Activated T-helper 2 cell treated with anti-CD3 and anti-CD28 coated beads, Interferon-gamma antibody, Interleukin-2, Interleukin-4, amounts not matched to agents 10 μg/mL and 5 μg/mL and 100 μg/mL, durations not matched to agents 14 hours and 24 hours and 36 hours (primary cell): ENCODE data around the gene FGA. TPM values are rescaled to one million over a fixed set of nuclear protein-coding genes. Genes with fewer than 3 reads are reported as not detected.

Experiments
- DNase-seq: peaks from one replicate; pipeline ENCODE4 v3.0.0; 2021; ENCODE audit warnings: low spot score
- H3K27ac Mint-ChIP-seq: one replicate; pipeline ENCODE4 v1.8.0; 2021; ENCODE audit warnings: mixed read lengths
- H3K27me3 Mint-ChIP-seq: one replicate; pipeline ENCODE4 v1.8.0; 2021; ENCODE audit warnings: low read depth, mixed read lengths
- H3K36me3 Mint-ChIP-seq: one replicate; pipeline ENCODE4 v1.8.0; 2021; ENCODE audit warnings: low read depth, mixed read lengths
- H3K4me1 Mint-ChIP-seq: one replicate; pipeline ENCODE4 v1.8.0; 2021; ENCODE audit warnings: low read depth, mixed read lengths
- H3K4me3 Mint-ChIP-seq: one replicate; pipeline ENCODE4 v1.8.0; 2021; ENCODE audit warnings: low read depth, mild to moderate bottlenecking, moderate library complexity, mixed read lengths
- H3K9me3 Mint-ChIP-seq: one replicate; pipeline ENCODE4 v1.8.0; 2021; ENCODE audit warnings: mixed read lengths
- intact Hi-C: fragments of 100-400 bp; cut with micrococcal nuclease; formaldehyde crosslinking; loops from one replicate; pipeline ENCODE4 v1.15.1; 2023
- total RNA-seq: library from RNA; stranded (reverse); gene quantifications from 2 replicates; pipeline ENCODE4 v1.2.3, GENCODE V29; 2022

FGA gene
- total RNA-seq, 1 donor from 2014 or later: not detected

- intact Hi-C loops: loop anchor here (10.0 kb wide), 1 partner anchor 281 kb away; no protein-coding TSS in a partner anchor
- H3K27me3 Mint-ChIP-seq: peaks cover 11% of the 10 kb centered on the region
- no peaks in the 10 kb centered on the region for H3K9me3 Mint-ChIP-seq
- DNase-seq: no peak
- peaks cover 8% of the 10 kb centered on the region for H3K4me1 Mint-ChIP-seq
- H3K36me3 Mint-ChIP-seq: no peaks in the 10 kb centered on the region
- no peak overlapping the region for H3K4me3 Mint-ChIP-seq
- no peak overlapping the region for H3K27ac Mint-ChIP-seq
These were observed 25.7 kb upstream of the FGA start for GRCh38 chr4:154616287-154616686.

GRCh38 chr4:154615211-154615610, 24.7 kb upstream of the FGA start:
- intact Hi-C loops: loop anchor here (10.0 kb wide), 1 partner anchor 280 kb away; no protein-coding TSS in a partner anchor
- H3K36me3 Mint-ChIP-seq: no peaks in the 10 kb centered on the region
- no peak overlapping the region for H3K27ac Mint-ChIP-seq
- no peaks in the 10 kb centered on the region for H3K9me3 Mint-ChIP-seq
- H3K4me3 Mint-ChIP-seq: no peak overlapping the region
- H3K4me1 Mint-ChIP-seq: peaks cover 8% of the 10 kb centered on the region
- DNase-seq: no peak
- peaks cover 17% of the 10 kb centered on the region for H3K27me3 Mint-ChIP-seq

- Mint-ChIP-seq H3K9me3 (no peaks in the 10 kb centered on the region), H3K27ac (no peak overlapping the region), H3K27me3 (peaks cover 20% of the 10 kb centered on the region), H3K4me1 (peaks cover 8% of the 10 kb centered on the region), H3K4me3 (no peak overlapping the region), H3K36me3 (no peaks in the 10 kb centered on the region)
- intact Hi-C loops: loop anchor here (10.0 kb wide), 1 partner anchor 280 kb away; no protein-coding TSS in a partner anchor
- DNase-seq: no peak
These were observed 23.8 kb upstream of the FGA start for GRCh38 chr4:154614306-154614705.

GRCh38 chr4:154612472-154613414, 22.2 kb upstream of the FGA start, which contains the start of gene FGG:
Gene FGG, minus strand, starts transcription at chr4:154612656. Its CDS starts 47 bp downstream, at chr4:154612609.
- Mint-ChIP-seq H3K27ac (no peak within 1 kb of the TSS), H3K4me1 (peaks cover 8% of the 10 kb centered on the region), H3K27me3 (peaks cover 27% of the 10 kb centered on the region), H3K9me3 (no peaks in the 10 kb centered on the region), H3K4me3 (no peak within 1 kb of the TSS), H3K36me3 (no peaks in the 10 kb centered on the region)
- DNase-seq: no peak
- intact Hi-C loops: loop anchor here (10.0 kb wide), 1 partner anchor 278 kb away; no protein-coding TSS in a partner anchor

- intact Hi-C loops: loop anchor here (10.0 kb wide), 1 partner anchor 277 kb away; no protein-coding TSS in a partner anchor
- Mint-ChIP-seq H3K4me1 (peaks cover 4% of the 10 kb centered on the region), H3K27ac (no peak overlapping the region), H3K9me3 (no peaks in the 10 kb centered on the region), H3K27me3 (peaks cover 30% of the 10 kb centered on the region), H3K36me3 (no peaks in the 10 kb centered on the region), H3K4me3 (no peak overlapping the region)
- DNase-seq: no peak
These were observed 21.3 kb upstream of the FGA start for GRCh38 chr4:154611833-154612232.

GRCh38 chr4:154610582-154610981, 20.0 kb upstream of the FGA start:
- Mint-ChIP-seq H3K4me1 (no peaks in the 10 kb centered on the region), H3K27ac (no peak overlapping the region), H3K36me3 (no peaks in the 10 kb centered on the region), H3K27me3 (peaks cover 32% of the 10 kb centered on the region), H3K4me3 (no peak overlapping the region), H3K9me3 (no peaks in the 10 kb centered on the region)
- intact Hi-C loops: loop anchor here (10.0 kb wide), 1 partner anchor 276 kb away; no protein-coding TSS in a partner anchor
- no peak for DNase-seq

- intact Hi-C loops: no loop called here
- no peak for DNase-seq
- no peaks in the 10 kb centered on the region for H3K9me3 Mint-ChIP-seq
- H3K4me1 Mint-ChIP-seq: no peaks in the 10 kb centered on the region
- no peaks in the 10 kb centered on the region for H3K36me3 Mint-ChIP-seq
- H3K27ac Mint-ChIP-seq: no peak overlapping the region
- peaks cover 35% of the 10 kb centered on the region for H3K27me3 Mint-ChIP-seq
- H3K4me3 Mint-ChIP-seq: no peak overlapping the region
These were observed 19.0 kb upstream of the FGA start for GRCh38 chr4:154609532-154609931.

- DNase-seq: no peak
- H3K27me3 Mint-ChIP-seq: peaks cover 29% of the 10 kb centered on the region
- H3K36me3 Mint-ChIP-seq: no peaks in the 10 kb centered on the region
- H3K4me3 Mint-ChIP-seq: no peak overlapping the region
- H3K9me3 Mint-ChIP-seq: no peaks in the 10 kb centered on the region
- no peaks in the 10 kb centered on the region for H3K4me1 Mint-ChIP-seq
- intact Hi-C loops: no loop called here
- H3K27ac Mint-ChIP-seq: no peak overlapping the region
These were observed 18.1 kb upstream of the FGA start for GRCh38 chr4:154608361-154609252.

GRCh38 chr4:154606728-154607723, 16.5 kb upstream of the FGA start:
- H3K36me3 Mint-ChIP-seq: no peaks in the 10 kb centered on the region

GRCh38 chr4:154604696-154605200, 14.2 kb upstream of the FGA start:
- Mint-ChIP-seq H3K4me1 (no peaks in the 10 kb centered on the region), H3K27me3 (peaks cover 23% of the 10 kb centered on the region), H3K27ac (no peak overlapping the region)

More at GRCh38 chr4:154606728-154607723, 16.5 kb upstream of the FGA start:
- H3K27me3 Mint-ChIP-seq: peaks cover 25% of the 10 kb centered on the region
- no peak overlapping the region for H3K27ac Mint-ChIP-seq
- intact Hi-C loops: no loop called here
- no peaks in the 10 kb centered on the region for H3K9me3 Mint-ChIP-seq
- DNase-seq: no peak
- H3K4me3 Mint-ChIP-seq: no peak overlapping the region
- H3K4me1 Mint-ChIP-seq: no peaks in the 10 kb centered on the region

GRCh38 chr4:154603033-154603943, 12.7 kb upstream of the FGA start:
- no peaks in the 10 kb centered on the region for H3K36me3 Mint-ChIP-seq
- intact Hi-C loops: no loop called here
- no peak for DNase-seq

More at GRCh38 chr4:154604696-154605200, 14.2 kb upstream of the FGA start:
- Mint-ChIP-seq H3K9me3 (no peaks in the 10 kb centered on the region), H3K36me3 (no peaks in the 10 kb centered on the region), H3K4me3 (no peak overlapping the region)
- intact Hi-C loops: no loop called here
- DNase-seq: no peak

More at GRCh38 chr4:154603033-154603943, 12.7 kb upstream of the FGA start:
- no peaks in the 10 kb centered on the region for H3K9me3 Mint-ChIP-seq
- peaks cover 15% of the 10 kb centered on the region for H3K27me3 Mint-ChIP-seq
- H3K4me3 Mint-ChIP-seq: no peak overlapping the region
- no peaks in the 10 kb centered on the region for H3K4me1 Mint-ChIP-seq
- H3K27ac Mint-ChIP-seq: no peak overlapping the region
